Mesothelial cell of epicardium (in vitro differentiated cells): Measurements from ENCODE around the gene IDUA. TPM values are rescaled to one million over a fixed set of nuclear protein-coding genes. Genes with fewer than 3 reads are reported as not detected.
A peak's percentile ranks its signal among the peaks of the same experiment; 100 is the strongest.

ENCODE experiments used
- DNase-seq, 2 experiments: peaks; one replicate each; pipeline ENCODE4 v3.0.0; 2021; ENCODE audit warnings: low spot score in 2 of 2; ENCODE audit not compliant: unreplicated experiment in 2 of 2
- H3K27ac Mint-ChIP-seq: 2 replicates; pipeline ENCODE4 v1.8.0; 2021; ENCODE audit warnings: mixed read lengths
- H3K27me3 Mint-ChIP-seq: 2 replicates; pipeline ENCODE4 v1.8.0; 2021; ENCODE audit warnings: low read depth, mixed read lengths
- H3K36me3 Mint-ChIP-seq: 2 replicates; pipeline ENCODE4 v1.8.0; 2021; ENCODE audit warnings: mixed read lengths
- H3K4me1 Mint-ChIP-seq: 2 replicates; pipeline ENCODE4 v1.8.0; 2021; ENCODE audit warnings: mixed read lengths
- H3K4me3 Mint-ChIP-seq: 2 replicates; pipeline ENCODE4 v1.8.0; 2021; ENCODE audit warnings: mild to moderate bottlenecking, moderate library complexity, mixed read lengths
- H3K9me3 Mint-ChIP-seq: 2 replicates; pipeline ENCODE4 v1.8.0; 2021; ENCODE audit warnings: mixed read lengths
- total RNA-seq: library from RNA; stranded (reverse); gene quantifications from 3 replicates; pipeline ENCODE4 v1.2.1, GENCODE V29; 2021
- TF ChIP-seq, protein P1 (sequence below): fragments of 200-600 bp; sonication (generic); IDR thresholded peaks from one replicate; pipeline ENCODE4 v1.5.0; 2021; ENCODE audit warnings: antibody characterized with exemption; ENCODE audit not compliant: unreplicated experiment

Gene IDUA
- total RNA-seq, 1 donor from 2014 or later: 68.6 TPM

DNA sequence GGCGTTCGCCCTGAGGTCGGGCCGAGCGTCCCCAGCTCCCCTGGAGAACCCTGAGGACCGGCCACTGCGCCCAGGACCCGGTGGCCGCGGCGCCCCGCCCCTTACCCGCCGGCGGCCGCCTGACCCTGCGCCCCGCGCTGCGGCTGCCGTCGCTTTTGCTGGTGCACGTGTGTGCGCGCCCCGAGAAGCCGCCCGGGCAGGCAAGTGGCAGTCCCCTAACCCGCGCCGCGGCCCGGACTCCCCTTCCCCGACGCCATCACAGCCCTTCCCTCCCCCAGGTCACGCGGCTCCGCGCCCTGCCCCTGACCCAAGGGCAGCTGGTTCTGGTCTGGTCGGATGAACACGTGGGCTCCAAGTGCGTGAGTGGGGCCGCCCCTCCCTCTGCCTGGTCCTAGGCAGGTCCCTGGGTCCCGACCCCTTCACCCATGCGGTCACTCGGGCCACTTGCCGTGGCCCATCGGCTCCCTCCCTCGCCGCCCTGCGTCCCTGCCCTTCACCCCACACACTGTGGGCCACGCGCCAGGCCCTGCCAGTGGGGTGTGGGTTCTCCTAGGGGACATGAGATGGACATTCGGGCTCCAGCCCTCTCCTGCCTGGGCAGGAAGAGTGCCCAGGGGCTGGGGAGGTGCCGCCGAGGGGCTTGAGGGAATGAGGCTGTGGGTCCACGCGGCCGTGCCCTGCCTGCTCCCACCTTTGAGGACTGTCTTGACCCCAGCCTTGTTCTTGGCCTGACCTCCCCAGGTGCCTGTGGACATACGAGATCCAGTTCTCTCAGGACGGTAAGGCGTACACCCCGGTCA, 16.6 kb downstream of the IDUA start:
- H3K27ac Mint-ChIP-seq: no peak overlapping the region
- no peak for DNase-seq
- TF ChIP-seq, protein P1, sequence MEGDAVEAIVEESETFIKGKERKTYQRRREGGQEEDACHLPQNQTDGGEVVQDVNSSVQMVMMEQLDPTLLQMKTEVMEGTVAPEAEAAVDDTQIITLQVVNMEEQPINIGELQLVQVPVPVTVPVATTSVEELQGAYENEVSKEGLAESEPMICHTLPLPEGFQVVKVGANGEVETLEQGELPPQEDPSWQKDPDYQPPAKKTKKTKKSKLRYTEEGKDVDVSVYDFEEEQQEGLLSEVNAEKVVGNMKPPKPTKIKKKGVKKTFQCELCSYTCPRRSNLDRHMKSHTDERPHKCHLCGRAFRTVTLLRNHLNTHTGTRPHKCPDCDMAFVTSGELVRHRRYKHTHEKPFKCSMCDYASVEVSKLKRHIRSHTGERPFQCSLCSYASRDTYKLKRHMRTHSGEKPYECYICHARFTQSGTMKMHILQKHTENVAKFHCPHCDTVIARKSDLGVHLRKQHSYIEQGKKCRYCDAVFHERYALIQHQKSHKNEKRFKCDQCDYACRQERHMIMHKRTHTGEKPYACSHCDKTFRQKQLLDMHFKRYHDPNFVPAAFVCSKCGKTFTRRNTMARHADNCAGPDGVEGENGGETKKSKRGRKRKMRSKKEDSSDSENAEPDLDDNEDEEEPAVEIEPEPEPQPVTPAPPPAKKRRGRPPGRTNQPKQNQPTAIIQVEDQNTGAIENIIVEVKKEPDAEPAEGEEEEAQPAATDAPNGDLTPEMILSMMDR: no peak
- H3K27me3 Mint-ChIP-seq: peaks cover 84% of the 10 kb centered on the region
- no peak overlapping the region for H3K4me3 Mint-ChIP-seq
- peaks cover 4% of the 10 kb centered on the region for H3K9me3 Mint-ChIP-seq
- no peaks in the 10 kb centered on the region for H3K36me3 Mint-ChIP-seq
- H3K4me1 Mint-ChIP-seq: peaks cover 2% of the 10 kb centered on the region

- Mint-ChIP-seq H3K27me3 (peaks cover 84% of the 10 kb centered on the region), H3K36me3 (no peaks in the 10 kb centered on the region), H3K4me3 (peak overlapping the region; percentile 8), H3K9me3 (peaks cover 4% of the 10 kb centered on the region), H3K4me1 (peaks cover 4% of the 10 kb centered on the region), H3K27ac (no peak overlapping the region)
- TF ChIP-seq, protein P1: no peak
- DNase-seq: no peak
These were observed 17.2 kb downstream of the IDUA start for GRCh38 chr4:1004071-1004418.

- H3K4me1 Mint-ChIP-seq: peaks cover 5% of the 10 kb centered on the region
- H3K27ac Mint-ChIP-seq: no peak overlapping the region
- no peak for DNase-seq
- H3K36me3 Mint-ChIP-seq: no peaks in the 10 kb centered on the region
- H3K27me3 Mint-ChIP-seq: peaks cover 82% of the 10 kb centered on the region
- no peak overlapping the region for H3K4me3 Mint-ChIP-seq
- TF ChIP-seq, protein P1: no peak
- H3K9me3 Mint-ChIP-seq: peaks cover 4% of the 10 kb centered on the region
These were observed 18.0 kb downstream of the IDUA start for GRCh38 chr4:1004557-1005485.

- Mint-ChIP-seq H3K36me3 (no peaks in the 10 kb centered on the region), H3K27ac (no peak overlapping the region), H3K4me3 (no peak overlapping the region), H3K27me3 (peaks cover 68% of the 10 kb centered on the region), H3K9me3 (peaks cover 4% of the 10 kb centered on the region), H3K4me1 (peaks cover 10% of the 10 kb centered on the region)
- DNase-seq: no peak
- TF ChIP-seq, protein P1: no peak
These were observed 20.0 kb downstream of the IDUA start for GRCh38 chr4:1006856-1007255.

DNA sequence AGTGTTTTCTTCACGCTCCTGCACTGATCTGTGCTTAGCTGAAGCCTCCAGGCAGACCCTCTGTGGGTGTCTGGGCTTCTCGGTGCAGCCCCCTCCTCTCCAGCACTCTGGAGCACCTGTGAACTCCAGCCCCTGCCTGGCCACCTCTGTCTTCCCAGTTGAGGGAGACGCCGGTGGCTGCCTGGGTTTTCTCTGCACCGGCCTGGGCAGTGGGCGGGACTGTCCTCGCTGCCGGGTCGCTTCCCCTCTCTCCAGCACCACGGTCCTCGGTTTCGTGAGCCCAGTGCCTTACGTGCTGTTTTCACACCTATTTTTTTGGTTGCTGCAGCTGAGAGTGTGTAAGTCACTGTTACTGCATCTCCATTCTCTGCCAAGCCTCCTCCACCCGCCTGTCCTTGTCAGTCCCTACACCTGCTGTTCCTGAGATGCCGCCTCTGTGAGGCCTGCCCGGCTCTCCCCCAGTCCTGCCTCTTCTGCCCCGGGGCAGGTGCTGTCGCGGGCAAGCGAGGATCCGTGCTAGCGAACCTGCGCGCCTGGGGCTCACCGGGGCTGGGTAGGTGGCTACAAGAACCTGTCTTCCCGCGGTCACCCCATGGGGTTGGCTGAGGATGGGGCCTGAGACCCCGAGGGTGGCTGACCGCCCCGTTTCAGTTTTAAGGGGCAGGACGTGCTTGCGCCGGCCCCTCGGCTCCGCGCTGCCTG, 22.1 kb downstream of the IDUA start:
- Mint-ChIP-seq H3K4me3 (peak overlapping the region; percentile 57), H3K9me3 (peaks cover 4% of the 10 kb centered on the region), H3K27ac (peak overlapping the region; percentile 22), H3K27me3 (peaks cover 57% of the 10 kb centered on the region), H3K4me1 (peaks cover 8% of the 10 kb centered on the region), H3K36me3 (no peaks in the 10 kb centered on the region)
- no peak for DNase-seq
- TF ChIP-seq, protein P1: no peak
